ENCODE results near the gene UCP1.

GRCh38 chr4:140600408-140600807 is 31.6 kb upstream of the UCP1 start:
- TF ChIP-seq POLR2AphosphoS5 (IDR thresholded peaks at IDR 0.05) = no peak
- no peak for TF ChIP-seq POLR2A (IDR thresholded peaks at IDR 0.05)
